Mesenchymal stem cell (in vitro differentiated cells and primary cell): ENCODE results near the gene SPTBN1.

Experiments used
- DNase-seq: peaks from one replicate; pipeline ENCODE4 v3.0.0-alpha.2; 2013
- H2AFZ ChIP-seq: one replicate; pipeline ENCODE4 v1.6.1; 2013; ENCODE audit warnings: low read depth, mild to moderate bottlenecking, control low read depth, inconsistent platforms, low read length, moderate library complexity
- H2AK5ac ChIP-seq: 2 replicates; pipeline ENCODE4 v1.6.1; 2013; ENCODE audit warnings: low read length, moderate library complexity, mild to moderate bottlenecking, inconsistent platforms; ENCODE audit not compliant: severe bottlenecking
- H2BK120ac ChIP-seq: one replicate; pipeline ENCODE4 v1.6.1; 2013; ENCODE audit warnings: low read depth, mild to moderate bottlenecking, inconsistent platforms, low read length, moderate library complexity
- H2BK12ac ChIP-seq, 2 experiments: one replicate each; pipeline ENCODE4 v1.6.1; 2013; ENCODE audit warnings: inconsistent platforms in 2 of 2, low read length in 2 of 2, mild to moderate bottlenecking in 2 of 2, moderate library complexity in 2 of 2, control low read depth in 1 of 2
- H2BK15ac ChIP-seq: one replicate; pipeline ENCODE4 v1.6.1; 2013; ENCODE audit warnings: mild to moderate bottlenecking, low read depth, inconsistent platforms; ENCODE audit not compliant: poor library complexity, severe bottlenecking
- H2BK5ac ChIP-seq: 2 replicates; pipeline ENCODE4 v1.6.1; 2013; ENCODE audit warnings: low read depth, mild to moderate bottlenecking, low read length, control low read depth, inconsistent platforms; ENCODE audit not compliant: poor library complexity, severe bottlenecking
- H3K14ac ChIP-seq, 2 experiments: one replicate each; pipeline ENCODE4 v1.6.1; 2013; ENCODE audit warnings: inconsistent platforms in 2 of 2, low read length in 2 of 2, control low read depth in 1 of 2, mild to moderate bottlenecking in 1 of 2, moderate library complexity in 1 of 2
- H3K18ac ChIP-seq, 2 experiments: one replicate each; pipeline ENCODE4 v1.6.1; 2013; ENCODE audit warnings: inconsistent platforms in 2 of 2, low read length in 2 of 2, control low read depth in 1 of 2, low read depth in 1 of 2, mild to moderate bottlenecking in 1 of 2
- H3K23ac ChIP-seq, 2 experiments: one replicate each; pipeline ENCODE4 v1.6.1; 2013; ENCODE audit warnings: inconsistent platforms in 2 of 2, low read length in 2 of 2, mild to moderate bottlenecking in 2 of 2, moderate library complexity in 2 of 2, control low read depth in 1 of 2
- H3K27ac ChIP-seq: 2 replicates; pipeline ENCODE4 v1.5.1; 2013; ENCODE audit warnings: mild to moderate bottlenecking, moderate library complexity, low read length, control low read depth, inconsistent platforms; ENCODE audit not compliant: poor library complexity, severe bottlenecking
- H3K27me3 ChIP-seq, 2 experiments: 2 replicates each; pipeline versions ENCODE4 v1.6.1 to v1.7.0; 2013; ENCODE audit warnings: low read length in 2 of 2, mild to moderate bottlenecking in 2 of 2, moderate library complexity in 2 of 2, control low read depth in 1 of 2, inconsistent platforms in 1 of 2; ENCODE audit not compliant: control insufficient read depth in 1 of 2, insufficient read depth in 1 of 2
- H3K36me3 ChIP-seq, 2 experiments: 2 replicates each; pipeline versions ENCODE4 v1.6.1 to v1.7.0; 2013; ENCODE audit warnings: low read length in 2 of 2, control low read depth in 1 of 2, inconsistent platforms in 1 of 2, low read depth in 1 of 2, mild to moderate bottlenecking in 1 of 2; ENCODE audit not compliant: insufficient read depth in 2 of 2, control insufficient read depth in 1 of 2
- H3K4ac ChIP-seq, 2 experiments: one replicate each; pipeline ENCODE4 v1.6.1; 2013; ENCODE audit warnings: inconsistent platforms in 2 of 2, low read length in 2 of 2, mild to moderate bottlenecking in 2 of 2, moderate library complexity in 2 of 2, control low read depth in 1 of 2, low read depth in 1 of 2
- H3K4me1 ChIP-seq: 2 replicates; pipeline ENCODE4 v1.6.1; 2013; ENCODE audit warnings: low read depth, low read length, control low read depth; ENCODE audit not compliant: control insufficient read depth, insufficient read depth
- H3K4me2 ChIP-seq: 2 replicates; pipeline ENCODE4 v1.6.1; 2013; ENCODE audit warnings: low read length, mild to moderate bottlenecking, inconsistent platforms; ENCODE audit not compliant: poor library complexity, severe bottlenecking
- H3K4me3 ChIP-seq, 2 experiments: 2 replicates each; pipeline versions ENCODE4 v1.5.1 to v1.7.0; 2013; ENCODE audit warnings: low read length in 2 of 2, mild to moderate bottlenecking in 2 of 2, control low read depth in 1 of 2, low read depth in 1 of 2; ENCODE audit not compliant: insufficient read depth in 1 of 2
- H3K79me1 ChIP-seq: replicated peaks from 2 replicates; pipeline ENCODE4 v1.6.1; 2013; ENCODE audit warnings: mild to moderate bottlenecking, control low read depth, low read length, inconsistent platforms; ENCODE audit not compliant: poor library complexity, severe bottlenecking
- H3K9ac ChIP-seq: 2 replicates; pipeline ENCODE4 v1.7.0; 2013; ENCODE audit warnings: mild to moderate bottlenecking, low read length, moderate library complexity
- H3K9me3 ChIP-seq: 2 replicates; pipeline ENCODE4 v1.7.0; 2013; ENCODE audit warnings: mild to moderate bottlenecking, low read length; ENCODE audit not compliant: control insufficient read depth
- H4K8ac ChIP-seq: one replicate; pipeline ENCODE4 v1.6.1; 2013; ENCODE audit warnings: inconsistent platforms, mild to moderate bottlenecking, low read length, moderate library complexity
- H4K91ac ChIP-seq: one replicate; pipeline ENCODE4 v1.6.1; 2013; ENCODE audit warnings: mild to moderate bottlenecking, low read length, inconsistent platforms
- WGBS: methylation state at CpG from one replicate; pipeline ENCODE4 v1.1.7; 2013; ENCODE audit warnings: mixed read lengths; 5-methylcytosine and 5-hydroxymethylcytosine counted together

SPTBN1 gene

GRCh38 chr2:54671875-54672589 lies 215.9 kb downstream of the SPTBN1 start:
- no peak overlapping the region for H4K91ac ChIP-seq
- H3K27ac ChIP-seq, result no peak overlapping the region
- H3K9me3 ChIP-seq, result no peaks in the 10 kb centered on the region
- no peak for DNase-seq
- H3K23ac ChIP-seq, result no peak overlapping the region
- no peak overlapping the region for H2BK120ac ChIP-seq
- no peak overlapping the region for H3K4ac ChIP-seq
- H3K27me3 ChIP-seq, result no peaks in the 10 kb centered on the region
- no peak overlapping the region for H3K18ac ChIP-seq
- peaks cover 40 to 45% of the 10 kb centered on the region in 2 experiments for H3K36me3 ChIP-seq
- no peak overlapping the region for H3K14ac ChIP-seq
- H2BK15ac ChIP-seq, result no peak overlapping the region
- WGBS, result 96% methylated on average over 3 of the region's 4 CpGs
- H3K4me1 ChIP-seq, result peaks cover 4% of the 10 kb centered on the region
- no peak overlapping the region for H3K4me2 ChIP-seq
- H3K4me3 ChIP-seq, result no peak overlapping the region
- no peak overlapping the region for H2BK12ac ChIP-seq
- H3K79me1 ChIP-seq, result peaks cover 22% of the 10 kb centered on the region
- H3K9ac ChIP-seq, result no peak overlapping the region
- H2AFZ ChIP-seq, result no peak overlapping the region
- H4K8ac ChIP-seq, result no peak overlapping the region
- H2BK5ac ChIP-seq, result no peak overlapping the region
- H2AK5ac ChIP-seq, result no peak overlapping the region

- Histone ChIP-seq H3K27ac (no peak overlapping the region), H3K9me3 (no peaks in the 10 kb centered on the region), H3K23ac (no peak overlapping the region), H3K9ac (peak overlapping the region; percentile 82), H4K91ac (no peak overlapping the region), H4K8ac (no peak overlapping the region), H3K36me3 (peaks cover 35 to 37% of the 10 kb centered on the region in 2 experiments), H3K14ac (no peak overlapping the region), H2AK5ac (no peak overlapping the region), H3K18ac (no peak overlapping the region), H3K4ac (no peak overlapping the region), H2BK120ac (no peak overlapping the region), H3K4me3 (peak overlapping the region in 1 of 2 experiments; percentile 55), H3K27me3 (no peaks in the 10 kb centered on the region), H2BK15ac (no peak overlapping the region), H2BK5ac (no peak overlapping the region), H3K4me1 (peaks cover 4% of the 10 kb centered on the region), H2AFZ (no peak overlapping the region), H3K4me2 (no peak overlapping the region), H3K79me1 (peaks cover 16% of the 10 kb centered on the region), H2BK12ac (no peak overlapping the region)
- DNase-seq, result no peak
- 90% methylated on average over 12 of the region's 12 CpGs for WGBS
Measured at GRCh38 chr2:54672590-54673456, 216.7 kb downstream of the SPTBN1 start.

GRCh38 chr2:54673501-54673998 lies 217.4 kb downstream of the SPTBN1 start:
- Histone ChIP-seq H2BK120ac (no peak overlapping the region), H2BK15ac (no peak overlapping the region), H3K79me1 (peaks cover 11% of the 10 kb centered on the region), H3K14ac (no peak overlapping the region), H3K27ac (no peak overlapping the region), H3K4me2 (no peak overlapping the region), H3K4me3 (peak overlapping the region in 1 of 2 experiments; percentile 55), H3K36me3 (peaks cover 28 to 30% of the 10 kb centered on the region in 2 experiments), H3K27me3 (no peaks in the 10 kb centered on the region), H4K91ac (no peak overlapping the region), H2BK5ac (no peak overlapping the region), H3K9ac (peak overlapping the region; percentile 82), H4K8ac (no peak overlapping the region), H2AK5ac (no peak overlapping the region), H3K9me3 (no peaks in the 10 kb centered on the region), H3K23ac (no peak overlapping the region), H3K4ac (no peak overlapping the region), H3K4me1 (peaks cover 4% of the 10 kb centered on the region), H2AFZ (no peak overlapping the region), H3K18ac (peak overlapping the region in 1 of 2 experiments; percentile 5), H2BK12ac (no peak overlapping the region)
- 89% methylated on average over 16 of the region's 16 CpGs for WGBS
- no peak for DNase-seq

GRCh38 chr2:54675281-54675680 lies 219.2 kb downstream of the SPTBN1 start:
- Histone ChIP-seq H3K4me2 (no peak overlapping the region), H3K79me1 (peaks cover 5% of the 10 kb centered on the region), H3K27ac (no peak overlapping the region)

More at GRCh38 chr2:54675281-54675680, 219.2 kb downstream of the SPTBN1 start:
- H3K14ac ChIP-seq, result no peak overlapping the region
- peaks cover 16 to 19% of the 10 kb centered on the region in 2 experiments for H3K36me3 ChIP-seq
- no peaks in the 10 kb centered on the region for H3K9me3 ChIP-seq
- no peak overlapping the region for H3K18ac ChIP-seq
- no peak overlapping the region for H4K91ac ChIP-seq
- peaks cover 4% of the 10 kb centered on the region for H3K4me1 ChIP-seq
- no peak overlapping the region for H3K23ac ChIP-seq
- 97% methylated on average over 5 of the region's 8 CpGs for WGBS
- H2BK12ac ChIP-seq, result no peak overlapping the region
- no peak overlapping the region for H2BK120ac ChIP-seq
- no peak overlapping the region for H3K4ac ChIP-seq
- no peak overlapping the region for H3K9ac ChIP-seq
- no peak overlapping the region for H2AFZ ChIP-seq
- no peak overlapping the region for H2AK5ac ChIP-seq
- no peak overlapping the region for H4K8ac ChIP-seq
- no peak for DNase-seq
- no peak overlapping the region for H3K4me3 ChIP-seq
- no peak overlapping the region for H2BK15ac ChIP-seq
- H3K27me3 ChIP-seq, result no peaks in the 10 kb centered on the region
- no peak overlapping the region for H2BK5ac ChIP-seq
